IPS-20b (cell line): ENCODE results near the gene DPP9.

ENCODE experiments used
- H3K27ac ChIP-seq: one replicate; pipeline ENCODE4 v1.5.1; 2013; ENCODE audit warnings: low read length
- H3K27me3 ChIP-seq: 2 replicates; pipeline ENCODE4 v1.6.1; 2013; ENCODE audit warnings: mild to moderate bottlenecking, low read length, inconsistent platforms; ENCODE audit not compliant: insufficient read depth
- H3K36me3 ChIP-seq: 2 replicates; pipeline ENCODE4 v1.6.1; 2013; ENCODE audit warnings: low read depth, mild to moderate bottlenecking, inconsistent platforms, low read length, moderate library complexity; ENCODE audit not compliant: insufficient read depth
- H3K4me1 ChIP-seq: 2 replicates; pipeline ENCODE4 v1.6.1; 2013; ENCODE audit warnings: mild to moderate bottlenecking, control low read depth, inconsistent platforms, low read length, moderate library complexity; ENCODE audit not compliant: insufficient read depth
- H3K4me3 ChIP-seq: 2 replicates; pipeline ENCODE4 v1.5.1; 2013; ENCODE audit warnings: mild to moderate bottlenecking, low read length, inconsistent platforms
- H3K9ac ChIP-seq: 2 replicates; pipeline ENCODE4 v1.6.1; 2013; ENCODE audit warnings: low read depth, mild to moderate bottlenecking, inconsistent platforms, low read length, moderate library complexity
- H3K9me3 ChIP-seq: 2 replicates; pipeline ENCODE4 v1.6.1; 2013; ENCODE audit warnings: mild to moderate bottlenecking, low read depth, low read length, inconsistent platforms; ENCODE audit not compliant: insufficient read depth

The DPP9 gene

GRCh38 chr19:4645718-4646117 lies 77.9 kb downstream of the DPP9 start:
- Histone ChIP-seq H3K4me3 (no peak overlapping the region), H3K4me1 (no peaks in the 10 kb centered on the region), H3K9ac (no peak overlapping the region), H3K27me3 (no peaks in the 10 kb centered on the region), H3K27ac (no peak overlapping the region), H3K36me3 (no peaks in the 10 kb centered on the region), H3K9me3 (no peaks in the 10 kb centered on the region)

- Histone ChIP-seq H3K27me3 (no peaks in the 10 kb centered on the region; the same call in 1 of the 2 replicates), H3K4me3 (no peak overlapping the region), H3K27ac (no peak overlapping the region), H3K4me1 (no peaks in the 10 kb centered on the region), H3K9me3 (no peaks in the 10 kb centered on the region), H3K9ac (no peak overlapping the region), H3K36me3 (no peaks in the 10 kb centered on the region)
Measured at GRCh38 chr19:4642625-4643024, 81.0 kb downstream of the DPP9 start.

GRCh38 chr19:4641132-4641531 lies 82.5 kb downstream of the DPP9 start:
- no peak overlapping the region for H3K9ac ChIP-seq
- H3K27ac ChIP-seq = no peak overlapping the region
- H3K4me1 ChIP-seq = no peaks in the 10 kb centered on the region; the same call in 1 of the 2 replicates
- no peaks in the 10 kb centered on the region for H3K36me3 ChIP-seq
- H3K4me3 ChIP-seq = no peak overlapping the region
- H3K27me3 ChIP-seq = peaks cover 13% of the 10 kb centered on the region
- H3K9me3 ChIP-seq = no peaks in the 10 kb centered on the region

GRCh38 chr19:4640247-4641000 lies 83.2 kb downstream of the DPP9 start:
- Histone ChIP-seq H3K27me3 (peaks cover 13% of the 10 kb centered on the region), H3K36me3 (no peaks in the 10 kb centered on the region), H3K4me1 (peaks cover 3% of the 10 kb centered on the region; the same call in 1 of the 2 replicates), H3K4me3 (peak overlapping the region; percentile 67; the same call in 1 of the 2 replicates), H3K9ac (no peak overlapping the region), H3K27ac (no peak overlapping the region), H3K9me3 (no peaks in the 10 kb centered on the region)

- peaks cover 16% of the 10 kb centered on the region for H3K27me3 ChIP-seq
- H3K9me3 ChIP-seq = no peaks in the 10 kb centered on the region
- H3K4me3 ChIP-seq = peak overlapping the region; percentile 67
- peaks cover 3% of the 10 kb centered on the region; the same call in 1 of the 2 replicates for H3K4me1 ChIP-seq
- no peak overlapping the region for H3K27ac ChIP-seq
- H3K36me3 ChIP-seq = no peaks in the 10 kb centered on the region
- H3K9ac ChIP-seq = peak overlapping the region; percentile 47; the same call in 1 of the 2 replicates
Measured at GRCh38 chr19:4639531-4640246, 84.0 kb downstream of the DPP9 start.

- Histone ChIP-seq H3K9me3 (no peaks in the 10 kb centered on the region), H3K36me3 (no peaks in the 10 kb centered on the region), H3K27me3 (peaks cover 22% of the 10 kb centered on the region), H3K4me1 (peaks cover 3% of the 10 kb centered on the region; the same call in 1 of the 2 replicates), H3K4me3 (peak within 1 kb of the TSS; percentile 67), H3K27ac (no peak within 1 kb of the TSS), H3K9ac (peak within 1 kb of the TSS; percentile 47; the same call in 1 of the 2 replicates)
Measured at GRCh38 chr19:4638828-4639530, 84.7 kb downstream of the DPP9 start, which contains the start of gene TNFAIP8L1. Gene TNFAIP8L1 (plus strand): TSS chr19:4639516. CDS start chr19:4651870, 12,354 bp downstream.

- peaks cover 3% of the 10 kb centered on the region; the same call in 1 of the 2 replicates for H3K4me1 ChIP-seq
- H3K36me3 ChIP-seq = no peaks in the 10 kb centered on the region
- H3K27me3 ChIP-seq = peaks cover 22% of the 10 kb centered on the region
- H3K9ac ChIP-seq = no peak overlapping the region
- H3K4me3 ChIP-seq = no peak overlapping the region
- no peaks in the 10 kb centered on the region for H3K9me3 ChIP-seq
- H3K27ac ChIP-seq = no peak overlapping the region
Measured at GRCh38 chr19:4638317-4638716, 85.3 kb downstream of the DPP9 start.

GRCh38 chr19:4636761-4637160 lies 86.9 kb downstream of the DPP9 start:
- Histone ChIP-seq H3K36me3 (no peaks in the 10 kb centered on the region), H3K27me3 (peaks cover 22% of the 10 kb centered on the region), H3K4me3 (peak overlapping the region; percentile 77), H3K9ac (peak overlapping the region; percentile 56), H3K27ac (no peak overlapping the region), H3K4me1 (peaks cover 3% of the 10 kb centered on the region; the same call in 1 of the 2 replicates), H3K9me3 (no peaks in the 10 kb centered on the region)

- H3K4me1 ChIP-seq = peaks cover 3% of the 10 kb centered on the region; the same call in 1 of the 2 replicates
- H3K36me3 ChIP-seq = no peaks in the 10 kb centered on the region
- peak overlapping the region; percentile 66 for H3K9ac ChIP-seq
- no peak overlapping the region for H3K27ac ChIP-seq
- no peaks in the 10 kb centered on the region for H3K9me3 ChIP-seq
- peaks cover 22% of the 10 kb centered on the region for H3K27me3 ChIP-seq
- peak overlapping the region; percentile 77 for H3K4me3 ChIP-seq
Measured at GRCh38 chr19:4636151-4636717, 87.4 kb downstream of the DPP9 start.

- no peak overlapping the region for H3K27ac ChIP-seq
- H3K36me3 ChIP-seq = no peaks in the 10 kb centered on the region
- peaks cover 22% of the 10 kb centered on the region for H3K27me3 ChIP-seq
- H3K4me3 ChIP-seq = peak overlapping the region; percentile 77
- peak overlapping the region; percentile 66; the same call in 1 of the 2 replicates for H3K9ac ChIP-seq
- H3K4me1 ChIP-seq = peaks cover 3% of the 10 kb centered on the region; the same call in 1 of the 2 replicates
- H3K9me3 ChIP-seq = no peaks in the 10 kb centered on the region
Measured at GRCh38 chr19:4635754-4636116, 87.9 kb downstream of the DPP9 start.
